NCI-H345 treated with DMSO at 0.1 percent for 48 hours (cell line): ENCODE data around the gene NANOS2.
"Not testable (repeated sequence)": the region's sequence is repeated elsewhere in the genome, so short reads cannot be mapped to it uniquely, and the experiment has no call there.

Experiments used
- DNase-seq: peaks from one replicate; lab custom pipeline; 2025; ENCODE audit not compliant: unreplicated experiment; lab: John Stamatoyannopoulos, UW

NANOS2 gene

GRCh38 chr19:45895983-45896599, 18.5 kb downstream of the NANOS2 start:
- not testable (repeated sequence) for DNase-seq

DNA sequence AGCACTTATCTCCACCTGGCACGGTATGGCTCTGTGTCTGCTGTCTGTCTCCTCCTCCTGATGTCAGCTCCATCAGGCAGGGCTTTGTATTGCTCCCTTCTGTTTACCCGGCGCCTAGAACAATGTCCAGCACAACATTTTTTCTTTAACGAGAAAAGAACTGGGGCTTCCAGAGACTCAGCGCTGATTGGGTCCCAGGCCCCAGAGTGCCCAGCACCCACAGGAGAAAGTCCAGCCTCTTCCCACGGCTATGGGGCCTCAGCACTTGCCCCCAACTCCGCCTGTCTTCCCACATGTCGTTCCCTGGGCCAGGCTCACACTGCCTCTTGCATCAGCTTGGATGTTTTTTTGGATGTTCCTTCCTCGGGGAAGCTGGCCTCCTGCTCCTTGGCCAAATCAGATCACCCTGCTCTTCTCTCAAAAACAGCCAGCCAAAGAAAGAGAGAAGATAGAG, 19.0 kb downstream of the NANOS2 start:
- DNase-seq: no peak

DNA sequence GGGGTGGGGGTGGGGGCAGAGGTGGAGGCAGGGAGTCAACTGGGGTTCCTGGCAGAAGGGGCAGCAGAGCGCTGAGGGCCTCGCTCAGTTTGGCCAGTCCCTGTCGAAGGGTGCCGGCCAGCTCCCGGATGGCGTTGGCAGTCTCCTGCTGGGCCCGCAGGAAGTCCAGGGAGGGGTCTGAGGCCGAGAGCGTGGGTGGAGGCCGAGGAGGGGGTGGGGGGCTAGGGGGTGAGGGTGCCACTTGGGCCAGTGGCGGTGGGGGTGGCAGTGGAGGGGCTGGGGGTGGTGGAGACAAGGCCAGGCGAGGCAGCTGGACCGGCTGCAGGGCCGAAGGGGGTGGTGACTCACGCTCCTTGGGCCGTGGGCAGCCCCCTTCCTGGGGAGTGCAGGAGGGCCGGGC, 23.7 kb downstream of the NANOS2 start:
- no peak for DNase-seq

- DNase-seq: no peak
Measured at GRCh38 chr19:45889210-45889885, 25.2 kb downstream of the NANOS2 start.

- DNase-seq: no peak
Measured at GRCh38 chr19:45887200-45887710, 27.3 kb downstream of the NANOS2 start.

DNA sequence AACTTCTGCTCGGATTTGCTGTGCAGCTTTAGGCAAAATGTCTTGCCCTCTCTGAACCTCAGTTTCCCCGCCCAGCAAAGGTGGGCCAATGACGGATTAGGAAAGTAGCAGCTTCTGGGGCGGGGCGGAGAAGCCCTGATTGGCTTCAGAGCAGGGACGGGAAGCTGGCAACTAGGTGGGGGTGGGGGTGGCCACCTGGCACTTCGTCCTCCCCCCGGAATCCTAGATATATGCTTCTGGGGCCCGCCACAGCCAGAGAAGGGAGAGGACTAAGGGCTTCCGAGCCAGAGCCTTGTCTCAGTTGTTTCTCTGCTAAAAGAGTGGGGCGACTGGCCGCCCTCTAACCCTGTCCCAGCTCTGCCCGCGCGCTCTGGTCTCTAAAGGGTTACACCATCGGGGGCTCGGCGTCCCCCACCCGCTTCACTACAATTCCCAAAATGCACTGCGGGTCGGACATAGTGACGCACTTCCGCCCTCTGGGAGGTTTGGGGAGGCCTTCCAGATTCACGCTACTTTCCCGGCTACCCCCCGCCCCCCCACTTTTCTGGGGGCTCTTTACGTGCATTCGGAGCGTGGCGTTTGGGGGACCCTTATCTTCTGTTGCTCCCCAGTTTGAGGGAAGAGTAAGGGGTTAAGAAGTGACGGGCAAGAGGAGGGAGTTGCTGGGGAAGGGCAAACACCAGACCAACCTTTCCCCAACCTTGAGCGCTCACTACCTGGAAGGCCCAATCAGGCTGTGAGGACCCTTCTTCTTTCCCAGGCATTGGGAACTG, 28.0 kb downstream of the NANOS2 start:
- peak; percentile 58 for DNase-seq

DNA sequence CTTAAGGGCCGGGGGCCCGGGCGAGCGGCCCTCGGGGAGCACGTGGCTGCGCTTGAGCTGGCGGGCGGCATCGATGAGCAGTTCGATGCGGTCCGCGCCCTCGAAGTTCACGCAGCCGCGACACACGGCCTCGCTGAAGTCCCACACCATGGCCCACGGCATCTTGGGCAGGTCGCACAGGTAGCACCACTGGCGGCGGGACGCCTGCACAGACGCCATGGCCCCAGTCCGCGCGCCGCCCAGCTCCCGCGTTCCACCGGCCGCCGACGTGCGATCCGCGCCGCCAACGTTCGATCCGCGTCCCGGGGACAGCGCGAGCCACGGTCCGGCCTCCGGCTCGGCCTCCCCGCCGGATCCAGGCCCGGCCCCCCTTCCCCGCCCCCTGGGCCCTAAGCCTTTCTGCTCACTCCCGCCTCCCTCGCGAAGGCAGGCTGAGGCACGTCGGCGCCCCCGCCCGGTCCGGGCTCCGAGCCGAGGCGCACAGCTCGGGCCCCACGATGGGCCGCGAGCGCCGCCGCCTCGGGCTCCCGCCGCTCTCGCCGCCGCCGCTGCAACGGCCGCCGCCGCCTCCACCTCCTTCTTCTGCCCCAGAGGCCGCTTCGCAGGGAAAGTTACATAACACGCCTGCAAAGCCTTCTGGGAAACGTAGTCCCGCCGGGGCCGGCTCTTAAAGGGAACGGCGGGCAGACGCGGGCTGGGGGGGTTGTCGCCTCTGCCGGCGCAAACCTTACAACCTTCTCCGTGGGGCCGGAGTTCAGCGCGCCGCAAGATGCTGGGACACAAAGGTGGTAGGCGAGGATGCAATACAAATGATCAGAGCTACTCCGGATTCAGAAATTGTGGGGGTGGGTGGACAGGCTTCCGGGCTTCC, 28.8 kb downstream of the NANOS2 start, which contains the start of gene IRF2BP1:
IRF2BP1 (minus strand) TSS at position 586 of the 871 bp plus-strand sequence; CDS start at position 219, 367 bp downstream.
- DNase-seq: peak; percentile 47

- no peak for DNase-seq
Measured at GRCh38 chr19:45884682-45885555, 29.7 kb downstream of the NANOS2 start.

- DNase-seq: no peak
Measured at GRCh38 chr19:45883881-45884681, 30.5 kb downstream of the NANOS2 start.

DNA sequence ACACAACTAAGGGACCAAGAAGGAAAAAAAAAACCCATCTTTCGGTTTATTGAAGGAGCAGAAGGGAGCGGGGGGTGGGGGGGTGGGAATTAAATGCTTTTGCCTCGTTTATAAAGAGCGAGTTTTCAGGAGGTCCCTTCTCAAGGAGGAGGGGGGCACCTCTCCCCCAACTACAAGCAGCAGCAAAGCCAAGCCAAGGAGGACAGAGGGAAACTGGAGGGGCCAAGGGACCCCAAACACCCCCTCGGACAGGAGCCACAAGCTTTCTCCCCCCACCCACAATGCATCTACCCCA, 31.0 kb downstream of the NANOS2 start:
- DNase-seq: no peak

DNA sequence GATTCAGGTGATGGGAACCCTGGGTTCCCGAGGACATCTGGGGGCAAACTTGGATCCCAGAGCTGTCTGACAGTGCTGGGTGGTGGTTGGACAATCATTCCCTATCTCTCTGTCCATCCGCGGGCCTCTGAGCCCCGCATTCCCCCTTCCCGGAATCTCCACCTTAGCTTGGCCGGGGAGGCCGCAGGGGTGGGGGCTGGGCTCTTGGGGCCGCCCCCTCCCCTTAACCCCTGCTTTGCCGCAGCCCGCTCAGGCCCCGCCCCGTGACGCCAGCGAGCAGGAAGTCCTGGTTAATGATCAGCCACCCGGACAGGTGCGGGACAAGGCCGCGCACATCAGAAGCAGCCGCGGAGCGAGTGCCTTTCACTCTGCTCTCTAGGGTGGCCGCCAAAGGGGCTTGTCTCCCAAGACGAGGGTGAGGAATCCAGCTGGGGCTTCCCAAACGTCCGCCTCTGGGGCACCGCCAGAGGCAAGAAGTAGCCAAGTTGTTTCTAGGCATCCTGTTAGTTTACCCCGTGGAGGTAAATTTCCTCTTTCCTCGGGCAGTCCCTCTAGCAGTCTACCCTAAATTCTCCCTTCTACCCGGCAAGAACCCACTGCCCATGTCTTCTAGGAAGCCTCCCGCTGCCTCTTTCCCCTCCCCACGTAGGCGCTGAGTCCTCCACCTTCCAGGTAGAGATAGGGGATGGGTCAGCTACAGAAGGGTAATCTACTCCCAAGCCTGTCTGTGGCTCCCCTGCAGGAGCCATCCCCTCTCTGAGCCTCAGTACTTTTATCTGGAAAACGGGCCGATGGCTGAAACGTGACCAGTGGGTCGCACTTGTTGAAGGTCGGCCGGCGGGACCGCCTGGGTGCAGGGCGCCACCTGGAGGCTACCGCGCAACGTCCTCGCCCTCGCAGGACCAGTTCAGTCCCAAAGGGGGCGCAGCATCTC, 31.7 kb downstream of the NANOS2 start:
- no peak for DNase-seq

- DNase-seq: no peak
Measured at GRCh38 chr19:45881909-45882528, 32.6 kb downstream of the NANOS2 start.

DNA sequence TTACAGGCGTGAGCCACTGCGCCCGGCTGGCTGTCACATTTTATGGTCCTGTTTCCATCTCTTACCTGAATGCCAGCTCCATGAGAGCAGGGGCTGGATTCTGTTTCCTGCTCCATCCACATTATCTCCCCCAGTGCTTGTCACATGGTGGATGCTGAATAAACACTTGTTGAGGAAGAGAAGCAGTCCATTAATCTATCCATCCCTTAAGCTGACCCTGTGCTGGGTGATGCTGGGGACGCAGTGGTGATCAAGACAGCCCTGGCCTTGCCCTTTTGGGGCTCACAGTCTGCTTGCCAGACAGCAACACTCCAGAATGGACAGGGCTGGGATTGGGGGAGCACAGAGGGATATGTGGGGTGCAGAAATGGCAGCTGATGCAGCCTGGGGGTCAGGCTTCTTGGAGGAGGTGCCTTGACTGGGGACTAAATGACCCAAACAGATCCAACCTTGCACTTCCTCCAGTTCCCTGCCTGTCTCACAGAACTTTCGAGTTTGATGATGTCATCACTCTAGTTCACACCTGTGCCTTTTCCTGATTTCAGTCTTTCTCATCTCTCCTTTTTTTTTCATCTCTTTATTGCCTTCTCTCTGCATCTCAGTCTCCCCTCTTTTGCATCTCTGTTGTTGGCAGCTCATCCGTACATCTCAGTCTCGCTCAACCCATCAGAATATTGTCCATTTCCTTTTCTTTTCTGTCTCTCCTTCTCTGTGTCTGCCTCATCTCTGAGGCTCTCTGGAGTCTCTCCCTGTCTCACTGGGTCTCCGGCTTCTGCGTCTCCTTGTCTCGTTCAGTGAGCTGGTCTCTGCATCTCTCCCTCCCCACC, 33.3 kb downstream of the NANOS2 start:
- no peak for DNase-seq

DNA sequence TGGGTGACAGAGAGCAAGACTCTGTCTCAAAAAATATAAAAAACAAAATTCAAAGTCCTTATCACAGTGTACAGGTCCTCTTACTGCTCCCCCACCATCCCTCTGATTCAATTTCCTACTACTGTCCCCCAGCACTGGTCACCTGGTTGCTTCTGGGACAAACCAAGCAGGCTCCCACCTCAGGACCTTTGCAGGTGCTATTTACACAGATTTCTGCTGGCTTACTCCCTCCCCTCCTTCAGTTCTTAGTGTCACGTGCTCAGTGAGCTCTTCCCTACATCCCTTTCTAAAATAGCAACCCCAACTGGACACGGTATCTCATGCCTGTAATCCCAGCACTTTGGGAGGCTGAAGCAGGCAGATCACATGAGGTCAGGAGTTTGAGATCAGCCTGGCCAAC, 34.6 kb downstream of the NANOS2 start:
- no peak for DNase-seq

DNA sequence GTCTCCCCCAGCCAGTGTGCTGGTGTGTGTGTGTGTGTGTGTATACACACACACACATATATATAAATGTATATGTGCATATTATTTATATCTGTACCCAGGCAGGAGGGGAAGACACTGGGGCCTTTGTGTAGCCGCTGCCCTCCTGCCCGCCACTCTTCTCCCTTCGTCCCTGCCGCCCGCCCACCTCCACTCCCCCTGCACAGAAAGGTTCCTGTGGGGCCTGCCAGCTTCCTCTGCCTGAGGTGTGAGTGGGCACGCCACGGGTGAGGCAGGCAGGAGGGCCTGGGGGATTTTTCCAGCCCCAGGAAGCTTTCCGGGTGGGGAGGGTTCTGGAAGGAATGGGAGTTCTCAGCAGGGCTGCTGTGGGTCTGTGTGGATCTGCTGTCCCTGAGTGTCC, 35.5 kb downstream of the NANOS2 start:
- no peak for DNase-seq

GRCh38 chr19:45878043-45878794, 36.4 kb downstream of the NANOS2 start:
- no peak for DNase-seq
